SK-N-SH (cell line): Measurements from ENCODE around the gene UBR2. TPM values are rescaled to one million over a fixed set of nuclear protein-coding genes. Genes with fewer than 3 reads are reported as not detected.

Source experiments
- CTCF ChIA-PET: fragments of 300-600, 350-600 bp; formaldehyde crosslinking; extraction: SDS; loops from one replicate; lab custom pipeline; 2021; lab: Yijun Ruan, JAX
- POLR2A ChIA-PET: fragments of 350-600 bp; sonication (Branson Sonifier 250); formaldehyde crosslinking; extraction: SDS; loops from one replicate; lab custom pipeline; 2020; ENCODE audit warnings: antibody characterized with exemption, inconsistent platforms; lab: Yijun Ruan, JAX
- DNase-seq: peaks from one replicate; pipeline ENCODE4 v3.0.0; 2012
- H2AFZ ChIP-seq: fragments of 200-600 bp; sonication (generic); 2 replicates; pipeline ENCODE4 v1.8.1; 2016; ENCODE audit warnings: antibody characterized with exemption, mild to moderate bottlenecking, low read depth
- H3F3A ChIP-seq: fragments of 200-600 bp; sonication (generic); replicated peaks from 2 replicates; pipeline ENCODE3; 2016; ENCODE audit warnings: antibody characterized with exemption, mild to moderate bottlenecking; ENCODE audit not compliant: insufficient read depth
- H3K27ac ChIP-seq, 2 experiments: fragments of 200-500 bp in 1 of 2; fragments of 200-600 bp in 1 of 2; sonication (Bioruptor generic) in 1 of 2; sonication (generic), shearing (Covaris generic) in 1 of 2; 2 replicates each; pipeline versions ENCODE4 v1.5.1 to v1.6.1; 2014 to 2016; ENCODE audit warnings: low read depth in 2 of 2, inconsistent platforms in 1 of 2, low read length in 1 of 2, mild to moderate bottlenecking in 1 of 2, mixed read lengths in 1 of 2
- H3K27me3 ChIP-seq: fragments of 200-600 bp; sonication (generic), shearing (Covaris generic); 2 replicates; pipeline ENCODE4 v1.6.1; 2016; ENCODE audit warnings: mixed run types; ENCODE audit not compliant: insufficient read depth
- H3K36me3 ChIP-seq, 2 experiments: fragments of 200-500 bp in 1 of 2; fragments of 200-600 bp in 1 of 2; sonication (Bioruptor generic) in 1 of 2; sonication (generic) in 1 of 2; replicated peaks in 1 of 2; 2 replicates each; pipeline versions ENCODE3 to v1.5.1; 2014 to 2016; ENCODE audit warnings: low read length in 1 of 2, mild to moderate bottlenecking in 1 of 2; ENCODE audit not compliant: insufficient read depth in 2 of 2, control insufficient read depth in 1 of 2
- H3K4me1 ChIP-seq, 2 experiments: fragments of 200-500 bp in 1 of 2; fragments of 200-600 bp in 1 of 2; sonication (Bioruptor generic) in 1 of 2; sonication (generic), shearing (Covaris generic) in 1 of 2; 2 replicates each; pipeline versions ENCODE4 v1.5.1 to v1.6.1; 2014 to 2016; ENCODE audit warnings: low read depth in 1 of 2, low read length in 1 of 2, mixed run types in 1 of 2; ENCODE audit not compliant: insufficient read depth in 2 of 2, control insufficient read depth in 1 of 2
- H3K4me2 ChIP-seq: fragments of 200-600 bp; sonication (generic), shearing (Covaris generic); 2 replicates; pipeline ENCODE4 v1.6.1; 2017; ENCODE audit warnings: mixed run types
- H3K4me3 ChIP-seq, 2 experiments: fragments of 200-500 bp in 1 of 2; fragments of 200-600 bp in 1 of 2; sonication (Bioruptor generic) in 1 of 2; sonication (generic), shearing (Covaris generic) in 1 of 2; 2 replicates each; pipeline versions ENCODE4 v1.5.1 to v1.8.1; 2014 to 2016; ENCODE audit warnings: low read depth in 2 of 2, inconsistent platforms in 1 of 2, low read length in 1 of 2, mild to moderate bottlenecking in 1 of 2, mixed read lengths in 1 of 2, moderate library complexity in 1 of 2
- H3K79me2 ChIP-seq: fragments of 200-600 bp; sonication (generic); 2 replicates; pipeline ENCODE4 v1.8.1; 2017; ENCODE audit warnings: mild to moderate bottlenecking; ENCODE audit not compliant: insufficient read depth
- H3K9ac ChIP-seq: fragments of 200-600 bp; sonication (generic); 2 replicates; pipeline ENCODE4 v1.6.1; 2017; ENCODE audit warnings: mixed run types
- H3K9me2 ChIP-seq: fragments of 200-600 bp; sonication (generic); 2 replicates; pipeline ENCODE4 v1.6.1; 2017; ENCODE audit warnings: mixed run types
- H3K9me3 ChIP-seq: fragments of 200-600 bp; sonication (generic); 2 replicates; pipeline ENCODE4 v1.6.1; 2017; ENCODE audit warnings: mixed run types, mild to moderate bottlenecking, moderate library complexity
- H4K20me1 ChIP-seq: fragments of 200-600 bp; sonication (generic); 2 replicates; pipeline ENCODE4 v1.6.1; 2017; ENCODE audit warnings: mild to moderate bottlenecking, mixed run types; ENCODE audit not compliant: insufficient read depth
- FOSL2 ChIP-seq: IDR thresholded peaks from 2 replicates; pipeline ENCODE4 v1.4.0; 2012; ENCODE audit warnings: low read depth, mild to moderate bottlenecking, moderate library complexity, borderline replicate concordance
- FOXJ3 ChIP-seq: sonication (generic); formaldehyde crosslinking; IDR thresholded peaks from 2 replicates; pipeline ENCODE4 v1.5.1; 2020; ENCODE audit warnings: mild to moderate bottlenecking, missing genetic modification reagents
- FOXM1 ChIP-seq: IDR thresholded peaks from 2 replicates; pipeline ENCODE4 v1.4.0; 2012; ENCODE audit warnings: low read depth, mild to moderate bottlenecking
- MXI1 ChIP-seq: IDR thresholded peaks from 2 replicates; pipeline ENCODE4 v1.6.1; 2012; ENCODE audit warnings: mild to moderate bottlenecking, low read depth, low read length, improper control_type of control experiment
- NRF1 ChIP-seq: IDR thresholded peaks from 2 replicates; pipeline ENCODE4 v1.6.1; 2012; ENCODE audit warnings: low read depth, mild to moderate bottlenecking, low read length
- RAD21 ChIP-seq: IDR thresholded peaks from 2 replicates; pipeline ENCODE4 v1.6.1; 2012; ENCODE audit warnings: mild to moderate bottlenecking, low read length
- RCOR1 ChIP-seq: fragments of 150-350 bp; IDR thresholded peaks from 2 replicates; pipeline ENCODE4 v1.6.1; 2017; ENCODE audit warnings: antibody characterized with exemption, low read length
- RFX5 ChIP-seq: IDR thresholded peaks from 2 replicates; pipeline ENCODE4 v1.6.1; 2012; ENCODE audit warnings: mild to moderate bottlenecking, improper control_type of control experiment, low read length
- TAF1 ChIP-seq: IDR thresholded peaks from 2 replicates; pipeline ENCODE4 v1.6.1; 2012; ENCODE audit warnings: low read depth, mild to moderate bottlenecking, low read length, moderate library complexity, borderline replicate concordance
- TEAD4 ChIP-seq: IDR thresholded peaks from 2 replicates; pipeline ENCODE4 v1.4.0; 2012; ENCODE audit warnings: mild to moderate bottlenecking, borderline replicate concordance; ENCODE audit not compliant: insufficient read depth
- YY1 ChIP-seq: IDR thresholded peaks from 2 replicates; pipeline ENCODE4 v1.4.0; 2012; ENCODE audit warnings: low read depth, mild to moderate bottlenecking
- WGBS: methylation state at CpG from one replicate; pipeline ENCODE4 v1.1.6; 2017; ENCODE audit warnings: low lambda C conversion rate; 5-methylcytosine and 5-hydroxymethylcytosine counted together
- polyA plus RNA-seq, 3 experiments: library from polyadenylated mRNA; depleted of rRNA; stranded (reverse); fragments of >200 nt; gene quantifications; 2 replicates each; pipeline ENCODE4 v1.2.3, GENCODE V29; 2012
- TF ChIP-seq, protein P1 (sequence below): fragments of 200-600 bp; sonication (generic); IDR thresholded peaks from 2 replicates; pipeline ENCODE4 v1.6.1; 2017; ENCODE audit warnings: antibody characterized with exemption, mild to moderate bottlenecking, moderate library complexity
- TF ChIP-seq, protein P2 (sequence below): IDR thresholded peaks from 2 replicates; pipeline ENCODE4; 2012
- TF ChIP-seq, protein P3 (sequence below): IDR thresholded peaks from 2 replicates; pipeline ENCODE4 v1.4.0; 2012; ENCODE audit warnings: low read depth, borderline replicate concordance
- TF ChIP-seq, protein P4 (sequence below): IDR thresholded peaks from 2 replicates; pipeline ENCODE4 v1.4.0; 2012; ENCODE audit warnings: low read depth
- TF ChIP-seq, protein P5 (sequence below): IDR thresholded peaks from 2 replicates; pipeline ENCODE4 v1.4.0; 2012; ENCODE audit warnings: low read depth, borderline replicate concordance
- TF ChIP-seq, protein P6 (sequence below): fragments of 150-350 bp; IDR thresholded peaks from 2 replicates; pipeline ENCODE4 v1.6.1; 2017; ENCODE audit warnings: antibody characterized with exemption, low read length, low read depth, borderline replicate concordance

The UBR2 gene
- polyA plus RNA-seq, 1 of the 3 experiments (the other 2 are of a cell fraction), result 5.2 TPM

DNA sequence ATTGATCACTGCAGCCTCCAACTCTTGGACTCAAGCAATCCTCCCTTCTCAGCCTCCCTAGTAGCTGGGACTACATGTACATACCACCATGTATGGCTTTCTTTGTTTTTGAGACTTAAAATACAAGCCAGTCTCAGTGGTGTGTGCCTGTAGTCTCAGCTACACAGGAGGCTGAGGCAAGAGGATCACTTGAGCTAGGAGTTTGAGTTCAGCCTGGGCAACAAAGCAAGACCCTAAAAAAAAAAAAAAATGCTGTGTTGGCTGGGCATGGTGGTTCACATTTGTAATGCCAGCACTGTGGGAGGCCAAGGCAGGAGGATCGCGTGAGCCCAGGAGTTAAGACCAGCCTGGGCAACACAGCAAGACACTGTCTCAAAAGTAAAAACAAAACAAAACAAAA, 51.7 kb downstream of the UBR2 start (continued):
- TF ChIP-seq, protein P1, sequence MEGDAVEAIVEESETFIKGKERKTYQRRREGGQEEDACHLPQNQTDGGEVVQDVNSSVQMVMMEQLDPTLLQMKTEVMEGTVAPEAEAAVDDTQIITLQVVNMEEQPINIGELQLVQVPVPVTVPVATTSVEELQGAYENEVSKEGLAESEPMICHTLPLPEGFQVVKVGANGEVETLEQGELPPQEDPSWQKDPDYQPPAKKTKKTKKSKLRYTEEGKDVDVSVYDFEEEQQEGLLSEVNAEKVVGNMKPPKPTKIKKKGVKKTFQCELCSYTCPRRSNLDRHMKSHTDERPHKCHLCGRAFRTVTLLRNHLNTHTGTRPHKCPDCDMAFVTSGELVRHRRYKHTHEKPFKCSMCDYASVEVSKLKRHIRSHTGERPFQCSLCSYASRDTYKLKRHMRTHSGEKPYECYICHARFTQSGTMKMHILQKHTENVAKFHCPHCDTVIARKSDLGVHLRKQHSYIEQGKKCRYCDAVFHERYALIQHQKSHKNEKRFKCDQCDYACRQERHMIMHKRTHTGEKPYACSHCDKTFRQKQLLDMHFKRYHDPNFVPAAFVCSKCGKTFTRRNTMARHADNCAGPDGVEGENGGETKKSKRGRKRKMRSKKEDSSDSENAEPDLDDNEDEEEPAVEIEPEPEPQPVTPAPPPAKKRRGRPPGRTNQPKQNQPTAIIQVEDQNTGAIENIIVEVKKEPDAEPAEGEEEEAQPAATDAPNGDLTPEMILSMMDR, result no peak
- TF ChIP-seq FOXJ3 (CRISPR knock-in tag), result no peak
- TF ChIP-seq RFX5, result no peak
- TF ChIP-seq NRF1, result no peak
- no peak for TF ChIP-seq RAD21
- TF ChIP-seq, protein P2, sequence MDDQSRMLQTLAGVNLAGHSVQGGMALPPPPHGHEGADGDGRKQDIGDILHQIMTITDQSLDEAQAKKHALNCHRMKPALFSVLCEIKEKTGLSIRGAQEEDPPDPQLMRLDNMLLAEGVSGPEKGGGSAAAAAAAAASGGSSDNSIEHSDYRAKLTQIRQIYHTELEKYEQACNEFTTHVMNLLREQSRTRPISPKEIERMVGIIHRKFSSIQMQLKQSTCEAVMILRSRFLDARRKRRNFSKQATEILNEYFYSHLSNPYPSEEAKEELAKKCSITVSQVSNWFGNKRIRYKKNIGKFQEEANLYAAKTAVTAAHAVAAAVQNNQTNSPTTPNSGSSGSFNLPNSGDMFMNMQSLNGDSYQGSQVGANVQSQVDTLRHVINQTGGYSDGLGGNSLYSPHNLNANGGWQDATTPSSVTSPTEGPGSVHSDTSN, result no peak
- no peak for TF ChIP-seq TAF1
- TF ChIP-seq, all 33 proteins: peak for 0

DNA sequence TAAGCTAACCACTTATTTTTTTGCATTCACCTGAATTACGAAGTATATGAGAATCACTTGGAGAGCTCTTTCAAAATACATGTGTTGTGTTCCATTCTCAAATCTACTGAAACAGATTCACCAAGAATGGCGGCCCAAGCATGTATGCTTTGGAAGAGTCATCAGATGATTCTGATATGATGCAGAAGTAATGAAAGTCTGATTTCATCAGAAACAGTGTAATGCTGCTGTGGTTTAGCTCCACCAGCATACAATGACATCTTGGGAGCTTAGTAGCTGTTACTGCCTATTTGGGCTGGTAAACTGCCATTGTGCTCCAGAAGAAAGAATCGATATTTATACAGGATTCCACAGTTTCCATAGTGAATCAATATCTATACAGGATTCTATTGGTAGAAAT, 52.9 kb downstream of the UBR2 start:
- Histone ChIP-seq H3K9me3 (no peaks in the 10 kb centered on the region), H3K4me3 (no peak overlapping the region), H3K27ac (no peak overlapping the region), H4K20me1 (no peaks in the 10 kb centered on the region), H3K4me2 (no peak overlapping the region), H3F3A (peaks cover 8% of the 10 kb centered on the region), H3K27me3 (no peaks in the 10 kb centered on the region), H2AFZ (no peak overlapping the region), H3K79me2 (no peaks in the 10 kb centered on the region), H3K9me2 (no peaks in the 10 kb centered on the region)
- CTCF ChIA-PET, result no interaction called here
- no peak for DNase-seq
- TF ChIP-seq, protein P3, sequence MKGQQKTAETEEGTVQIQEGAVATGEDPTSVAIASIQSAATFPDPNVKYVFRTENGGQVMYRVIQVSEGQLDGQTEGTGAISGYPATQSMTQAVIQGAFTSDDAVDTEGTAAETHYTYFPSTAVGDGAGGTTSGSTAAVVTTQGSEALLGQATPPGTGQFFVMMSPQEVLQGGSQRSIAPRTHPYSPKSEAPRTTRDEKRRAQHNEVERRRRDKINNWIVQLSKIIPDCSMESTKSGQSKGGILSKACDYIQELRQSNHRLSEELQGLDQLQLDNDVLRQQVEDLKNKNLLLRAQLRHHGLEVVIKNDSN, result no peak
- TF ChIP-seq, protein P4, sequence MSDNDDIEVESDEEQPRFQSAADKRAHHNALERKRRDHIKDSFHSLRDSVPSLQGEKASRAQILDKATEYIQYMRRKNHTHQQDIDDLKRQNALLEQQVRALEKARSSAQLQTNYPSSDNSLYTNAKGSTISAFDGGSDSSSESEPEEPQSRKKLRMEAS, result no peak
- TF ChIP-seq TEAD4, result no peak
- TF ChIP-seq FOSL2, result no peak
- no peak for TF ChIP-seq TAF1
- TF ChIP-seq, protein P5, sequence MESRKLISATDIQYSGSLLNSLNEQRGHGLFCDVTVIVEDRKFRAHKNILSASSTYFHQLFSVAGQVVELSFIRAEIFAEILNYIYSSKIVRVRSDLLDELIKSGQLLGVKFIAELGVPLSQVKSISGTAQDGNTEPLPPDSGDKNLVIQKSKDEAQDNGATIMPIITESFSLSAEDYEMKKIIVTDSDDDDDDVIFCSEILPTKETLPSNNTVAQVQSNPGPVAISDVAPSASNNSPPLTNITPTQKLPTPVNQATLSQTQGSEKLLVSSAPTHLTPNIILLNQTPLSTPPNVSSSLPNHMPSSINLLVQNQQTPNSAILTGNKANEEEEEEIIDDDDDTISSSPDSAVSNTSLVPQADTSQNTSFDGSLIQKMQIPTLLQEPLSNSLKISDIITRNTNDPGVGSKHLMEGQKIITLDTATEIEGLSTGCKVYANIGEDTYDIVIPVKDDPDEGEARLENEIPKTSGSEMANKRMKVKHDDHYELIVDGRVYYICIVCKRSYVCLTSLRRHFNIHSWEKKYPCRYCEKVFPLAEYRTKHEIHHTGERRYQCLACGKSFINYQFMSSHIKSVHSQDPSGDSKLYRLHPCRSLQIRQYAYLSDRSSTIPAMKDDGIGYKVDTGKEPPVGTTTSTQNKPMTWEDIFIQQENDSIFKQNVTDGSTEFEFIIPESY, result no peak
- no peak for TF ChIP-seq MXI1
- TF ChIP-seq, protein P6, sequence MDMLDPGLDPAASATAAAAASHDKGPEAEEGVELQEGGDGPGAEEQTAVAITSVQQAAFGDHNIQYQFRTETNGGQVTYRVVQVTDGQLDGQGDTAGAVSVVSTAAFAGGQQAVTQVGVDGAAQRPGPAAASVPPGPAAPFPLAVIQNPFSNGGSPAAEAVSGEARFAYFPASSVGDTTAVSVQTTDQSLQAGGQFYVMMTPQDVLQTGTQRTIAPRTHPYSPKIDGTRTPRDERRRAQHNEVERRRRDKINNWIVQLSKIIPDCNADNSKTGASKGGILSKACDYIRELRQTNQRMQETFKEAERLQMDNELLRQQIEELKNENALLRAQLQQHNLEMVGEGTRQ, result no peak
- TF ChIP-seq FOXM1, result no peak
- no peak for TF ChIP-seq YY1
- no peak for TF ChIP-seq RCOR1
- TF ChIP-seq, all 33 proteins: peak for 0
- H3K4me1 ChIP-seq, result no peaks in the 10 kb centered on the region
- H3K9ac ChIP-seq, result no peak overlapping the region
- H3K36me3 ChIP-seq, result peaks cover 41 to 60% of the 10 kb centered on the region in 2 experiments
- WGBS, result 90% methylated on average over 3 of the region's 3 CpGs
- POLR2A ChIA-PET, result no interaction called here
